Activated CD4-positive, alpha-beta T cell treated with anti-CD3 and anti-CD28 coated beads, Interleukin-2, amount 10 ng/mL, durations not matched to agents 7 days and 5 days (primary cell): Measurements from ENCODE around the gene GGT6. TPM values are rescaled to one million over a fixed set of nuclear protein-coding genes. Genes with fewer than 3 reads are reported as not detected.

ENCODE experiments used
- CTCF ChIA-PET: fragments of 350-600 bp; sonication (Branson Sonifier 250); formaldehyde crosslinking; loops from one replicate; lab custom pipeline; 2021; ENCODE audit warnings: antibody characterized with exemption; lab: Charles Lee
- POLR2A ChIA-PET: fragments of 350-600 bp; sonication (Branson Sonifier 250); formaldehyde crosslinking; loops from one replicate; lab custom pipeline; 2021; ENCODE audit warnings: antibody characterized with exemption; lab: Charles Lee
- DNase-seq: peaks from one replicate; pipeline ENCODE4 v3.0.0-alpha.2; 2020
- H3K27ac Mint-ChIP-seq: one replicate; pipeline ENCODE4 v1.8.0; 2021; ENCODE audit warnings: mild to moderate bottlenecking, moderate library complexity, mixed read lengths
- H3K27me3 Mint-ChIP-seq: one replicate; pipeline ENCODE4 v1.8.0; 2021; ENCODE audit warnings: mixed read lengths
- H3K36me3 Mint-ChIP-seq: one replicate; pipeline ENCODE4 v1.8.0; 2021; ENCODE audit warnings: low read depth, mixed read lengths
- H3K4me1 Mint-ChIP-seq: one replicate; pipeline ENCODE4 v1.8.0; 2021; ENCODE audit warnings: mixed read lengths
- H3K4me3 Mint-ChIP-seq: one replicate; pipeline ENCODE4 v1.8.0; 2021; ENCODE audit warnings: mild to moderate bottlenecking, moderate library complexity, mixed read lengths
- H3K9me3 Mint-ChIP-seq: one replicate; pipeline ENCODE4 v1.8.0; 2021; ENCODE audit warnings: mixed read lengths
- total RNA-seq, 2 experiments: library from RNA; stranded (reverse); gene quantifications; one replicate each; pipeline ENCODE4 v1.2.3, GENCODE V29; 2021

Gene GGT6
- total RNA-seq, 2 experiments from 2014 or later, result not detected

DNA sequence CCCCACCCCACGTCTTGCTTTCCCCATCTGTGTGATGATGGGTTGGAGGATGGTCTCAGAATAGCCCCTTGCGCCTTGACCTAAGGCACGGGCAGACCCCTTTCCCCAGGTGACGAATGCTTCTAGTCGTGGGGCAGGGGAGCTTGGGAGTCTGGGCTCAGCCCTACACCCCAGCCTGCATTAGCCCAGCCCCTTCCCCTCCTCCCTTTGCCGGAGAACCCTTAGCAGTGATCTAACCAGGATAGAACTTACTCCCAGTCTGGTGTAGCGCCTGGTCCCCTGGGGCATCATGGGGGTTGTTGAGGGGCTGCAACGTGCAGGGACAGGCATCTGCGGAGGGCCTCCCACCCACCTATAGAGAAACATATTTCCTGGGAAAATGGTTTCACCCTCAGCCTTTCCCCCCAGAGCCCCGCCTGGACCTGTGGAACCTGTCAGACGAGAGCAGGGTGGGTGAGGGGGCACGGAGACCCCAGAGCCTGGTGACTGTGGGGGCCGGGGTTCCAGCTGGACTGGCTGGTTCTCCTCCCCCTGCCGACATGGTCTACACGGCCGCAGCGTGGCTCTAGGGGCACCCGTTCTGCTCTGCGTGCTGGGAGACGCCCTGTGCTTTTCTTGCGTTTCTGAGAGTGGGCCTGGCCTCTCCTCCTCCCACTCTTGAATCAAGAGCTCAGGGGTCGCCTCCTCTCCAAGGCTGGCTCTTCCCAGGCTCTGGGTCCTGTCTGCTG is 28.7 kb upstream of the GGT6 start:
- H3K27me3 Mint-ChIP-seq, result peaks cover 23% of the 10 kb centered on the region
- no peak overlapping the region for H3K4me3 Mint-ChIP-seq
- CTCF ChIA-PET, result interaction anchor here (0.6 to 1.6 kb wide), 2 partner anchors 10 to 167 kb away, joined by 3 to 5 read pairs; no protein-coding TSS in a partner anchor
- H3K9me3 Mint-ChIP-seq, result no peaks in the 10 kb centered on the region
- H3K27ac Mint-ChIP-seq, result no peak overlapping the region
- POLR2A ChIA-PET, result no interaction called here
- no peaks in the 10 kb centered on the region for H3K36me3 Mint-ChIP-seq
- DNase-seq, result no peak
- no peaks in the 10 kb centered on the region for H3K4me1 Mint-ChIP-seq

DNA sequence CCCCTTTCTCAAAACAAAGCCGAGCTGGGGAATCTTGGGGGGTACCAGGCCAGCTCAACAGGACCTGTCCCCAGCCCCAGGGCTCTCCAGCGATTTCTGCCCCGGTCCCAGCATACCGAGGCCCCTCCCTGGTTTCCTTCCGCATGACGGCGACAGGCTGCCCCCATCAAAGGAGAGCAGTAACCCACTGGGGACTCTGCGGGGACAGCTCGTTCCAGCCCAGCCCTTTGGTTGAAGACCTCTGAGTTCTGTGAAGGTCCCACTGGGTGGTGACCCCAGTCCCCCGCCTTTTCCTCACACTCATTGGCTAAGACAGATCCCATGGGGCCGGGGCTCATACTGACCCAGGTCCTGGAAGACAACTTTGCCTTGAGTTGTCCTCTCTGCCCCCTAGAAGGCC is 28.0 kb upstream of the GGT6 start:
- ChIA-PET POLR2A (no interaction called here), CTCF (interaction anchor here (1.6 kb wide), 1 partner anchor 10 kb away, joined by 5 read pairs; no protein-coding TSS in a partner anchor)
- Mint-ChIP-seq H3K36me3 (no peaks in the 10 kb centered on the region), H3K27ac (no peak overlapping the region), H3K9me3 (no peaks in the 10 kb centered on the region), H3K27me3 (peaks cover 29% of the 10 kb centered on the region), H3K4me3 (no peak overlapping the region), H3K4me1 (peaks cover 3% of the 10 kb centered on the region)
- DNase-seq, result no peak

DNA sequence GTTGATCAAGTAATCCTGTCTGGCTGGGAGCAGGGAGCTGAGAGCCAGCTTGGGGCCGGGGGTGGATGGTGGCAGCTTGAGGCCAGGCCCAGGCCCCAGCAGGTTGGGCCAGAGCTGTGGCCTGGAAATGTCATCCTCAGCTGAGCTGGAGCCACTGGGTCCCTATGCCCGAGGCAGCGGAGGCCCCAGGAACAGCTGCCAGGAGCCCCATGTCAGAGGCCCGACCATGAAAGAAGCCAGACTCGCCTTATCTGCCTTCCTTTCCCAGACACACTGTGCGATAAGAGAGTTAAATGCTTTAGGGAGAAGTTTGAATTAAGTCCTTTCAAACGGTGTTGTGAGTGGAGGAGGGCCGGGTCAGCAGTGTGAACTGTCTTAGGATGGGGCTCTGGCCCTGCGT is 27.4 kb upstream of the GGT6 start:
- no peak overlapping the region for H3K27ac Mint-ChIP-seq
- H3K27me3 Mint-ChIP-seq, result peaks cover 34% of the 10 kb centered on the region
- ChIA-PET POLR2A (no interaction called here), CTCF (interaction anchor here (1.6 kb wide), 1 partner anchor 11 kb away, joined by 5 read pairs; no protein-coding TSS in a partner anchor)
- H3K36me3 Mint-ChIP-seq, result no peaks in the 10 kb centered on the region
- H3K4me3 Mint-ChIP-seq, result no peak overlapping the region
- H3K4me1 Mint-ChIP-seq, result peaks cover 3% of the 10 kb centered on the region
- no peak for DNase-seq
- H3K9me3 Mint-ChIP-seq, result no peaks in the 10 kb centered on the region

DNA sequence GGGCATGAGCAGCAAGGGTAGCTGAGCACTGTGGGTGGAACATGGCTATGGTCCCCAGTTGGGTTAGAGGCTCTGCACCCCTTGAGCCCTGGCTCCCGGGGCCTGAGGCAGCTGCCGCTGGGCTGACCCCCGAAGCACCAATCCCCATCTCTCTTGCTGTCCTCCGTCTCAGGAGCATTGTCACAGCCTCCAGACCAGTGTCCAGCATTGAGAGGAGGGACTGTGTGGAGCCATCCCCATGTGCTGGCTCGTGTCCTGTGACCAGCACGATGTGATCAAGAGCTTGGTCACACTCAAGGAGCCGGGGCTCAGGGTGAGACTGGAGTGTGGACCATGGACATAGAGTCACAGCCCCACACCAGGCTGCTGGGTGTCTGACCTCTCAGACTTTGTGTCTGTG is 26.8 kb upstream of the GGT6 start:
- Mint-ChIP-seq H3K4me1 (peaks cover 3% of the 10 kb centered on the region), H3K27ac (no peak overlapping the region), H3K4me3 (no peak overlapping the region), H3K9me3 (no peaks in the 10 kb centered on the region), H3K27me3 (peaks cover 39% of the 10 kb centered on the region), H3K36me3 (no peaks in the 10 kb centered on the region)
- no peak for DNase-seq
- POLR2A ChIA-PET, result no interaction called here
- CTCF ChIA-PET, result interaction anchor here (1.0 to 1.6 kb wide), 3 partner anchors 11 to 38 kb away, joined by 4 to 5 read pairs (median 4); no protein-coding TSS in a partner anchor

DNA sequence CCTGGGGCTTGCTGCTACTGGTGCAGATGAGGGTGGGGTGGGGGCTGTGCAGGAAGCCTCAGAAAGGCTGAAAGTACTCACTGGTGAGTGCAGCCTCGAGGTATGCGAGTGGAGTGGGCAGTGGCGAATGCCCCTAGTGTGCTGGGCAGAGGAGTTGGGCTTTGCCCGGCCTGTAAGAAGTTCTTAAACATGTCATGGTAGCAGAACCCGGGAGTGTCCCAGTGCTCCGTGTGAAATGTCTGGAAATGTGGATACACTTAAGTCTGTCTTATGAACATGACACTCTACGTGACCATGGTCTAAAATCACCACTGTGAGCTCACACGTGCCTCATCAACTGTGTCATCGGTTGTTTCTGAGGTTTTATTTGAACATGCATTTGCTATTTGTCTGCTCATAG is 25.7 kb upstream of the GGT6 start:
- H3K9me3 Mint-ChIP-seq, result no peaks in the 10 kb centered on the region
- H3K36me3 Mint-ChIP-seq, result no peaks in the 10 kb centered on the region
- peaks cover 3% of the 10 kb centered on the region for H3K4me1 Mint-ChIP-seq
- H3K27ac Mint-ChIP-seq, result no peak overlapping the region
- no peak for DNase-seq
- no peak overlapping the region for H3K4me3 Mint-ChIP-seq
- POLR2A ChIA-PET, result no interaction called here
- H3K27me3 Mint-ChIP-seq, result peaks cover 47% of the 10 kb centered on the region
- CTCF ChIA-PET, result interaction anchor here (1.1 kb wide), 1 partner anchor 13 kb away, joined by 4 read pairs; no protein-coding TSS in a partner anchor

DNA sequence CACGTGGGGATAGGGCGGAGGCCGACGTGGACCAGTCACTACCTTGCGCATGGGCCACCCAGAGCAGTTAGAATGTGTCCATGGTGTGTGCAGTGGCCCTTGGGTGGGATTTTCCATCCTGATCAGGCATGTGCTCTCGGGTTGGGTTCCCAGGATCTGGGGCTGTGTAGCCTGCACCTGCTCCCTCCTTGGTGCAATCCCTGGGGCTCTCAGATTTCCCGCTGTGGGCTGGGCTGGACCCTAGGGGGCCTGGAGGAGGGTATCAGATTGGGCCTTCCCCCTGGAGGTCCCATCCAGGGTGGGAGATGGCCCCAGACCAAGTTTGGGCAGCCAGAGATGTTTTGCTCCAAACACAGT is 25.2 kb upstream of the GGT6 start:
- Mint-ChIP-seq H3K4me1 (peaks cover 3% of the 10 kb centered on the region), H3K4me3 (no peak overlapping the region), H3K9me3 (no peaks in the 10 kb centered on the region), H3K36me3 (no peaks in the 10 kb centered on the region), H3K27me3 (peaks cover 47% of the 10 kb centered on the region), H3K27ac (no peak overlapping the region)
- DNase-seq, result no peak
- POLR2A ChIA-PET, result no interaction called here
- CTCF ChIA-PET, result no interaction called here

DNA sequence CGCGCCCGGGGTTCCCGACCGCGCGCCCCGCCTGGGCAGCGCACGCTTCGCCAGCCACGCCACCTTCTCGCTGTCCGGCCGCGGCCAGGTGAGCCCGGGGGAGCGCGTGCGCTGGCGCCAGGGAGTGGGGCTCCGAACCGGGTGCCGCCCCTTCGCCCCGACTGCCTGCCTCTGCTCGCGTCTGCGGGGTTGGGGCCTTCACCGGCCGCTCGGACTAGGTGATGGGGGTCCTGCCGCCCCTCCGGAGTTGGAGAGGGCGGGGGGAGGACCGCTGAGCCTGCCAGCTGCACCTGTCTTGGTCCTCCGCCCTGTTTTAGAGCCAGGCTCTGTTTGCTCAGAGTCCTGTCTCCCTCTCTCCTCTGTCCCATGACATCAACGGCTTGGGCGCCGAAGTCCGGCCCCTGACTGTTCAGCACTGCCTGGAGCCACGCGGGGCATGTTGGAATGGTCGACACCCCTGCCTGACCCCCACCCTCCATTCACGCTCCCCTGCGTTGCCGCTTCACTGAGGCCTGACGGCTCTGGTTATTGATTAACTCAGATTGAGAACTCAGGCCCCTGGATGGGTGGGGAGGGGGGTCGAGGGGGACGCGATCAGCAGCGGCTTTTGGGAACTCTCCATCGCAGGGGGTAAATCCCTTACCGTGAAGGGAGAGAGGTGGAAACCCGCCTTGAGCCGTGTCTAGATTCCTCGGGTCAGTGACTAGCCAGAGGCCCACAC is 24.7 kb upstream of the GGT6 start:
- no peak overlapping the region for H3K4me3 Mint-ChIP-seq
- no peak for DNase-seq
- H3K4me1 Mint-ChIP-seq, result peaks cover 3% of the 10 kb centered on the region
- H3K27me3 Mint-ChIP-seq, result peaks cover 47% of the 10 kb centered on the region
- H3K9me3 Mint-ChIP-seq, result no peaks in the 10 kb centered on the region
- ChIA-PET POLR2A (no interaction called here), CTCF (no interaction called here)
- no peaks in the 10 kb centered on the region for H3K36me3 Mint-ChIP-seq
- no peak overlapping the region for H3K27ac Mint-ChIP-seq

DNA sequence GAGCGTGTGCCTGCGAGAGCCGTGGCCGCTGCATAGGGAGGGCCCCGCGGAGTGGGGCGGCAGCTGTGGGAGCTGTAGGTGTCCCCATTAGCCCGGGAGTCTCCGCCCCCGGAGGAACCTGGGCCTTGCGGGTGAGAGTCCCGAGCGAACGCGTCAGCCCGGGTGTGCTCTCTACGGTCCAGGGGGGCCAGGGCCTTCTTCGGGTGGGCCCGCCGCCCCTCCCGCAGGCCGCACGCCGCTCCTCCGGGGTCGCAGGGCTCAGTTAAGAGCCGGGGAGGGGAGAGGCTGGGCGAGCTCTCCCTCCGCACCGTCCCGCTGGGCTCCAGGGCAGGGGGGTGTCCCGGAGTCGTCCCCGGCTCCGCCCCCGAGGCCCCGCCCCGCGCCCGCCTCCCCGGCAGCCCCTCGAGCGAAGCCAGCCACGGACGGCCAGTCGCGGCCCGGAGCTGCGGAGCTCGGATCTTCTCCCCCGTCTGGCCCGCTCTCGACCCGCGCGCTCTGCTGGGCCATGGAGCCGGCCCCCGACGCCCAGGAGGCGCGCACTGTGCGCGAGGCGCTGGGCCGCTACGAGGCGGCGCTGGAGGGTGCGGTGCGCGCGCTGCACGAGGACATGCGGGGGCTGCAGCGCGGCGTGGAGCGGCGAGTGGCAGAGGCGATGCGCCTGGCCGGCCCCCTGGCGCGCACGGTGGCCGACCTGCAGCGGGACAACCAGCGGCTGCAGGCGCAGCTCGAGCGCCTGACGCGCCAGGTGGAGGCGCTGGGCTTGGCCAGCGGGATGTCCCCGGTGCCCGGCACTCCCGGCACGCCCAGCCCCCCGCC is 23.9 kb upstream of the GGT6 start, which contains the start of gene SMTNL2:
TSS of gene SMTNL2 (plus strand) at position 429 of the 816 bp plus-strand sequence. CDS start at position 506, 77 bp downstream.
- H3K27ac Mint-ChIP-seq, result no peak within 1 kb of the TSS
- H3K36me3 Mint-ChIP-seq, result no peaks in the 10 kb centered on the region
- H3K4me3 Mint-ChIP-seq, result peak within 1 kb of the TSS; percentile 56
- CTCF ChIA-PET, result no interaction called here
- H3K9me3 Mint-ChIP-seq, result no peaks in the 10 kb centered on the region
- POLR2A ChIA-PET, result no interaction called here
- peaks cover 3% of the 10 kb centered on the region for H3K4me1 Mint-ChIP-seq
- no peak for DNase-seq
- peaks cover 47% of the 10 kb centered on the region for H3K27me3 Mint-ChIP-seq

DNA sequence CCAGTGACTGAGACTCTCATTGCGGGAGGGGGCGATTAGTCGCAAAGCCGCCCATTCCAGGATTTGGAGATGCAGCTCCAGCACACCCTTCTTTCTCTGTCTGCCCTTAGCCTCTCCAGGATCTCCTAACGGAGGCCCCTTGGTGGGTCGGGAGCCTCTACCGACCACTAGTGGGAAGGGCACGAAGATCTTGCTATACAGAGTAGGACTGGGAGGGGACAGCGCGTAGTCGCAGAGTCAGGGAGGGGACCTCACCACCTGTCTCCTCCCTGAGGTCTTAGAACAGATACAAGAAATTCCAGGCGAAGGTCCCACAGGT is 23.4 kb upstream of the GGT6 start:
- H3K9me3 Mint-ChIP-seq, result no peaks in the 10 kb centered on the region
- no peak for DNase-seq
- POLR2A ChIA-PET, result no interaction called here
- no peaks in the 10 kb centered on the region for H3K36me3 Mint-ChIP-seq
- CTCF ChIA-PET, result no interaction called here
- H3K27ac Mint-ChIP-seq, result no peak overlapping the region
- peaks cover 3% of the 10 kb centered on the region for H3K4me1 Mint-ChIP-seq
- peak overlapping the region; percentile 56 for H3K4me3 Mint-ChIP-seq
- H3K27me3 Mint-ChIP-seq, result peaks cover 47% of the 10 kb centered on the region

DNA sequence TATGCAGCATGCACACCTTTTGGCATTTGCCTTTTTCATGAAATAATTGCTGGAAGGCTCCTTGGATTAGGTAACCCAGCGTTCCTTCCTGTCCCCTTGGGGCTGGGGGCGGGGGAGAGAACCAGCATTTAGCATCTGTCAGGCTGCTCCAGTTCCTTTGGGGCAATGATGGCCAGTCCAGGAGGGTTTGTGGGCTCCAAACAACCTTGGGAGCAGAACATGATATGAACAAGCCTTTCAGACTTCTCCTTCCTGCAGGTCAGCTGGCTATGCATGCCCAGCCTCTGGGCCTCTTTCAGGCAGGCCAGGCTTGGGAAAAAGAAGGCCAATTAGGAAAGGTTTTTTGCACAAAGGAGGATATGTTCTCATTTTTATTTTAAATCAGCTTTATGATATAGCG is 22.8 kb upstream of the GGT6 start:
- Mint-ChIP-seq H3K4me3 (no peak overlapping the region), H3K27ac (no peak overlapping the region), H3K4me1 (peaks cover 3% of the 10 kb centered on the region), H3K36me3 (no peaks in the 10 kb centered on the region), H3K27me3 (peaks cover 47% of the 10 kb centered on the region), H3K9me3 (no peaks in the 10 kb centered on the region)
- no peak for DNase-seq
- POLR2A ChIA-PET, result interaction anchor here (0.6 kb wide), 1 partner anchor 13 kb away, joined by 4 read pairs; no protein-coding TSS in a partner anchor
- CTCF ChIA-PET, result no interaction called here

DNA sequence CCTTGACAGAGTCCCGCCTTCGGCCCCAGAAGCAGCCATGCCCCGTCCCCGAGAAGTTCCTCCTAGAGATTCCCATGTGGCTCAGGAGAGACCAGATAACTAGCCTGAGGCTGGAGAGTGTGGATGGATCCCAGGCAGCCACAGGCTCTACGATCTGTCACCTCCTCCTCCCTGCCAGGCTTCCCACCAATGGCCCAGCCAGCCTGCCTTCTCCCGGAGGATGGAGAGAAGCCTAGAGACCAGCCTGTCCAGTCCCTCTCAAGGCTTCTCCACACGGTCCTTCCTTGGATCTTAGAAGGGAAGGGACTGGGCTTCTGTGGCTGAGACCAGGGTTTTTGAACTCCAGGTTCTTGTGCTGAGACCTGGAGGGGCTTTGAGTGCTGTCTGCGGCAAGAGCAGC is 22.3 kb upstream of the GGT6 start:
- Mint-ChIP-seq H3K27me3 (peaks cover 44% of the 10 kb centered on the region), H3K9me3 (no peaks in the 10 kb centered on the region), H3K4me3 (no peak overlapping the region), H3K4me1 (peaks cover 3% of the 10 kb centered on the region), H3K36me3 (no peaks in the 10 kb centered on the region), H3K27ac (peak overlapping the region; percentile 50)
- ChIA-PET POLR2A (no interaction called here), CTCF (no interaction called here)
- DNase-seq, result no peak

DNA sequence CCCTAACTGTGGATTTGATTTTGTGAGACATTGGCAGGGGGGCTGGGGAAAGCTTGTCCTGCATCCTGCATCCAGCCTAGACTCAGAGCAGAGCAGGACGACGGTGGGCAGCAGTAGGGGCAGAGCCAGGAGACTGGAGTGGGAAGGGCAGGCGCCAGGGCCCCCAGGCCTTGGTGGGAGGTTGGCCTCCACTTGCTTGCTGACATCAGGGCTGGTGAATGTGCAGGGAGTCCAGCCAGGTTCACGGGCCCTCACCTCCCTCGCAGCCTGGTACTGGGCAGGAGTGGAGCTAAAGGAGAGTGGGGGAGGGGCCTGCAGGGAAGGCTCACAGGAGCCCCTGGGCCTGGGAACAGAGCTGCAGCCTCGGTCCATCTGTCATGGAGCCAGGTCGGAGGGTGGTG is 21.7 kb upstream of the GGT6 start:
- CTCF ChIA-PET, result no interaction called here
- POLR2A ChIA-PET, result no interaction called here

More for the DNA sequence above, 21.7 kb upstream of the GGT6 start:
- H3K36me3 Mint-ChIP-seq, result no peaks in the 10 kb centered on the region
- no peaks in the 10 kb centered on the region for H3K9me3 Mint-ChIP-seq
- DNase-seq, result no peak
- H3K4me1 Mint-ChIP-seq, result peaks cover 3% of the 10 kb centered on the region
- no peak overlapping the region for H3K27ac Mint-ChIP-seq
- no peak overlapping the region for H3K4me3 Mint-ChIP-seq
- peaks cover 44% of the 10 kb centered on the region for H3K27me3 Mint-ChIP-seq
